Activated CD8-positive, alpha-beta T cell treated with anti-CD3 and anti-CD28 coated beads, Interleukin-2, amount 10 ng/mL, durations not matched to agents 7 days and 5 days (primary cell): Measurements from ENCODE around the gene MED29. TPM values are rescaled to one million over a fixed set of nuclear protein-coding genes. Genes with fewer than 3 reads are reported as not detected.

Source experiments
- ATAC-seq: fragments of 150-1000 bp; cut with Tn5 transposase; one replicate; pipeline ENCODE4 v1.10.0; 2021; ENCODE audit warnings: moderate library complexity
- CTCF ChIA-PET: fragments of 350-600 bp; sonication (Branson Sonifier 250); formaldehyde crosslinking; loops from one replicate; lab custom pipeline; 2021; ENCODE audit warnings: antibody characterized with exemption; lab: Charles Lee
- POLR2A ChIA-PET: fragments of 350-600 bp; sonication (Branson Sonifier 250); formaldehyde crosslinking; loops from one replicate; lab custom pipeline; 2021; ENCODE audit warnings: antibody characterized with exemption; lab: Charles Lee
- DNase-seq: peaks from one replicate; pipeline ENCODE4 v3.0.0-alpha.2; 2020
- H3K27ac Mint-ChIP-seq: one replicate; pipeline ENCODE4 v1.8.0; 2021; ENCODE audit warnings: mild to moderate bottlenecking, mixed read lengths
- H3K27me3 Mint-ChIP-seq: one replicate; pipeline ENCODE4 v1.8.0; 2021; ENCODE audit warnings: low read depth, mixed read lengths
- H3K36me3 Mint-ChIP-seq: one replicate; pipeline ENCODE4 v1.8.0; 2021; ENCODE audit warnings: low read depth, mixed read lengths
- H3K4me1 Mint-ChIP-seq: one replicate; pipeline ENCODE4 v1.8.0; 2021; ENCODE audit warnings: low read depth, mixed read lengths
- H3K4me3 Mint-ChIP-seq: one replicate; pipeline ENCODE4 v1.8.0; 2021; ENCODE audit warnings: mild to moderate bottlenecking, mixed read lengths
- H3K9me3 Mint-ChIP-seq: one replicate; pipeline ENCODE4 v1.8.0; 2022; ENCODE audit warnings: mixed read lengths; ENCODE audit not compliant: insufficient read depth
- total RNA-seq, 2 experiments: library from RNA; stranded (reverse); gene quantifications; one replicate each; pipeline ENCODE4 v1.2.3, GENCODE V29; 2021

Gene MED29
- total RNA-seq, 2 experiments from 2014 or later = 32.6 to 39.3 TPM

DNA sequence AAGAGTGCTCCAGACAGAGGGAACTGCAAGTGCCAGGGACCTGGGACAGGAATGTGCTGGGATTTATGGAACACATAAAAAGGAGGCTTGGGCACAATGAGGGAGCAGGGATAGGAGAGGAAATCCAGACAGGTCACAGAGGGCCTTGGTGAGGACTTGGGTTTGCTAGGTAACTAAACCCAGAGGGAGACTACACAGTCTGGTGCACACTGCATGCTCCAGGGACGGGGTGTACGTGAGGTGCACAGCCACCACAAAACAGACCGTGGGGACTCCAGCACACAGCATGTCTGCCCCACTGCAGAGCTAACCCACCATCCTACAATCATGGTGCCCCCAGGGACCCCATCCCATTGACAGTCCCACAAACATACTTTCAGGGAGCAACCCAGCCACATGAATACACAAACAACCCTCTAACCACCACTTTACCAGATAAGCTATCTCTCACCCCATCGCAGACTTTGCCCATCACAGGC is 9.9 kb downstream of the MED29 start:
- ATAC-seq (peak; percentile 22), DNase-seq (no peak)
- Mint-ChIP-seq H3K4me1 (peaks cover 88% of the 10 kb centered on the region), H3K27ac (peak overlapping the region; percentile 90), H3K36me3 (peaks cover 12% of the 10 kb centered on the region), H3K4me3 (peak overlapping the region; percentile 75), H3K9me3 (no peaks in the 10 kb centered on the region), H3K27me3 (no peaks in the 10 kb centered on the region)
- POLR2A ChIA-PET = interaction anchor here (1.0 to 6.4 kb wide), 6 partner anchors 7 to 66 kb away, joined by 5 to 100 read pairs (median 16); partner anchors contain the start of genes GMFG, MED29, PAF1 and PLEKHG2
- CTCF ChIA-PET = interaction anchor here (0.7 to 3.9 kb wide), 8 partner anchors 10 to 349 kb away, joined by 3 to 64 read pairs (median 3); partner anchors contain the start of genes MED29, PAF1, PLEKHG2 and RPS16

DNA sequence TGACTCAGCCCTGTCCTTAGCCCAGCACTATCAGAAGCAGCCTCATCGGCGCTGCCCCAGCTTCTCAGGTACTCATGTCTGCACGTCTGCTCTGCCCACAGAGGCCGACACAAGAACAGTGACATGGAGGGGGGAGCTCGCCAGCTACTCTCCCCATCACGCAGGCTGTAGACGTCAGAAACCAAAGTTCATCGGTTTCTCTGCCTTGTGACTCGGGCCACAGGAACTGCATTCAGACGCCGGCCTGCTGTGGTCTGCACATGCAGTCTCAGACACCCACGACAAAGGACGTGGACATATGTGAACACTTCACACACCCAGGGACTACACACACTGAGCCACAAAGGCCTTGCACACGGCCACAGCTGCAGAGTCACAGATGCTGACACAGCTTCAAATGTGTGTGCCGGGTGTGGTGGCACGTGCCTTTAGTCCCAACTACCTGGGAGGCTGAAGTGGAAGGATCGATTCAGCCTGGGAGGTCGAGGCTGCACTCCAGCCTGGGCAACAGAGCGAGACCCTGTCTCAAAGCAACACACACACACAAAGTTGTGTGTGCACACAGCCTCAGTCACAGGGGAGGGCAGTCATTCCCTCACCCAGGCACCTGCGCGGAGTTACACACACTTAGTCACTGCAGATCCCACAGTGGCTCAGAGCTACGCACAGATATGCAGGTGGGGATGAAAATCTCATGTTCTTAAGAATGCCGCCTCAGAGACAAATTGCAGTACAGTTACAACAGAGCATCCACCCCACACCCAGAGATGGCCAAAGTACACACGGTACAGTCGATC is 10.6 kb downstream of the MED29 start:
- Mint-ChIP-seq H3K9me3 (no peaks in the 10 kb centered on the region), H3K27me3 (no peaks in the 10 kb centered on the region), H3K4me3 (peak overlapping the region; percentile 75), H3K27ac (peak overlapping the region; percentile 90), H3K36me3 (peaks cover 12% of the 10 kb centered on the region), H3K4me1 (peaks cover 90% of the 10 kb centered on the region)
- peak; percentile 57 for ATAC-seq
- ChIA-PET POLR2A (interaction anchor here (1.0 to 6.4 kb wide), 7 partner anchors 10 to 104 kb away, joined by 3 to 93 read pairs (median 11); partner anchors contain the start of genes GMFG, MED29, PAF1 and PLEKHG2), CTCF (interaction anchor here (0.7 to 3.9 kb wide), 7 partner anchors 10 to 349 kb away, joined by 3 to 64 read pairs (median 3); partner anchors contain the start of genes MED29, PAF1, PLEKHG2 and RPS16)
- DNase-seq = peak; percentile 89

DNA sequence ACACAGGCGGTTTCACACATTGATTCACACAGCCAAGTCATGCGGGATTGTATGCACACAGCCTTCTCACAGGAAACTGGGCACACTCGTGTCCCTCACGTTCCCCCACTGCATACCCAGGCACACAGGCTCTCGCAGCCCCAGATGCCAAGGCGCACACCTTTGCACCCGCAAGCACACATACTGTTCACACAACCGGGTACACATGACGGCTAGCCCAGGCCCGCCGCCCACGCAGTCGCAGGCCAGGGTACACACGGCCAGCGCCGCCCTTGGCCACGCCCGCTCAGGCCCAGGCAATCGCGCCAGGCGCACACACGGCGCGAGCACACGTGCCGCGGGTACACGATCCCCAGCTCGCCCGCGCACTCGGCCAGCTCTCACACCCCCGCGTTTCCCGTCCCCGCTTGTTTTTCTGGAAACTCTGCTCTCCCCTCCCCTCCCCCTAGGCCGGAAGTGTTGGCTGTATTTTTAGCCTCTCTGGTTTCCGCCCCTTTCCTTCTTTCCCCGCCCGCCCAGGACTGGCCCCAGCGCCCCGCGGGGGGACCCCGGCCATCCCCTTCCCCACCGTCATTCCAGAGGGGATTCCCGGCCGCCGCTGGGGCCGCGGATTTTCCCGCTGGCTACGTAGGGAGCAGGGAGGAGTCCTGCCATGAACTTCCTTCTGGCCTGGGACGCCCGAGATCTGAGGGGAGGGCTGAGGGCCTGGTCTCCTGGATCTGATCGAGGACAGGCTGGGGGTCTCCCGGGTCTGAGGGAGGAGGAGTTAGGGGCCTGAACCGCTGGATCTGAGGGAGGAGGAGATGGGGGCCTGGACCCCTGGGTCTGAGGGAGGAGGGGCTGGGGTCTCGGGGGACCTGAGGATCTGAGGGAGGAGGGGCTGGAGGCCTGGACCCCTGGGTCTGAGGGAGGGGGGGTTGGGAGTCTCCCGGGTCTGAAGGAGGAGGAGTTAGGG is 11.4 kb downstream of the MED29 start:
- Mint-ChIP-seq H3K4me1 (peaks cover 82% of the 10 kb centered on the region), H3K9me3 (no peaks in the 10 kb centered on the region), H3K27me3 (no peaks in the 10 kb centered on the region), H3K4me3 (peak overlapping the region; percentile 75), H3K36me3 (peaks cover 18% of the 10 kb centered on the region), H3K27ac (peak overlapping the region; percentile 90)
- CTCF ChIA-PET = interaction anchor here (1.5 to 3.9 kb wide), 3 partner anchors 9 to 350 kb away, joined by 3 to 64 read pairs (median 8); partner anchors contain the start of genes MED29, PAF1 and PLEKHG2
- POLR2A ChIA-PET = interaction anchor here (0.9 to 6.4 kb wide), 10 partner anchors 9 to 105 kb away, joined by 3 to 93 read pairs (median 11); partner anchors contain the start of genes GMFG, MED29, PAF1 and PLEKHG2
- ATAC-seq = peak; percentile 4
- peak; percentile 91 for DNase-seq

DNA sequence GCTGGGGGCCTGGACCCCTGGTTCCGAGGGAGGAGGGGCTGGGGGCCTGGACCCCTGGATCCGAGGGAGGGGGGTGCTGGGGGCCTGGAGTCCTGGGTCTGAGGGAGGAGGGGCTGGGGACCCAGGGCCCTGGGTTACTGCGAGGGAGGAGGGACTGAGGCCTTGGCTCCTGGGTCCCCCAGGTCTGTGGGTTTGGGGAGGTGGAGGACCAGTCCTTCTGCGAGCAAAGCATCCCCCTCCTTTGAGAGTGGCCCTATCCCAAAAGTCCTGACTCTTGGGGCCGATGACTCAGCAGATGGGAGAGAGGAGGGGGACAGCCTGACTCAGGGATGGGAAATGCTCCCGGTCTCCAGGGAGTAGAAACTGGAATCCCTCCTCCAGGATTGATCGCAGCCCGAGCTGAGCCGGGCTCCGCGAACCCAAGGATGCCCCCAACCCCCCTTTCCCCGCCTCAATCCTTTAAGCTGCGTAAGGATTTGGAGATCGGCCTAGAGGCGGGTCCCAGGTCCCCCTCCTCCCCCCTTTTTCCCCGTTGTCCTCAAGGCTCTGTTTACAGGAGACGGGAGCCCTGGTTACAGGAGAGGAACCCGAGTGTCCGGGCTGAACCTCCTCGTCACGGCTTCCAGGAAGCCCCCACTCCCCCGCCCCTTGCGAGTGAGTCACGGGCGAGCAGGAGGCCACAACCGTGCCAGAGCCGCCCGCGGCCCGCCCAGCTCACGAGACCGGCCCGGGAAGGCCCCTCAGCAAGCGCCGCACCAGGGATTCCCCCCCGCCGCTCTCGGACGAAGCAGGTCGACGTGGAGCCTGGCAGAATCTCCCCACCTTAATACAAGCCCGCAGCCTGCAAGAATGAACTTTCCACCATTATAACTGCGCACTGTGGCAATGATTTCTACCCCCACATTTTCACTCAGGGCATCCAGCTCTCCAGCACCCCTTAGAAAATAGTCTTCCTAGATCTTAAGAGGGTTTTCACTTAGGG is 12.4 kb downstream of the MED29 start:
- peak; percentile 28 for ATAC-seq
- peaks cover 28% of the 10 kb centered on the region for H3K36me3 Mint-ChIP-seq
- peak; percentile 93 for DNase-seq
- H3K27me3 Mint-ChIP-seq = no peaks in the 10 kb centered on the region
- peak overlapping the region; percentile 90 for H3K27ac Mint-ChIP-seq
- H3K4me1 Mint-ChIP-seq = peaks cover 72% of the 10 kb centered on the region
- ChIA-PET CTCF (interaction anchor here (1.2 to 3.9 kb wide), 2 partner anchors 8 kb away, joined by 6 to 64 read pairs; partner anchors contain the start of gene PLEKHG2), POLR2A (interaction anchor here (0.6 to 4.0 kb wide), 9 partner anchors 8 to 106 kb away, joined by 3 to 32 read pairs (median 4); partner anchors contain the start of genes GMFG, MED29, PAF1 and PLEKHG2)
- peak overlapping the region; percentile 75 for H3K4me3 Mint-ChIP-seq
- H3K9me3 Mint-ChIP-seq = no peaks in the 10 kb centered on the region

DNA sequence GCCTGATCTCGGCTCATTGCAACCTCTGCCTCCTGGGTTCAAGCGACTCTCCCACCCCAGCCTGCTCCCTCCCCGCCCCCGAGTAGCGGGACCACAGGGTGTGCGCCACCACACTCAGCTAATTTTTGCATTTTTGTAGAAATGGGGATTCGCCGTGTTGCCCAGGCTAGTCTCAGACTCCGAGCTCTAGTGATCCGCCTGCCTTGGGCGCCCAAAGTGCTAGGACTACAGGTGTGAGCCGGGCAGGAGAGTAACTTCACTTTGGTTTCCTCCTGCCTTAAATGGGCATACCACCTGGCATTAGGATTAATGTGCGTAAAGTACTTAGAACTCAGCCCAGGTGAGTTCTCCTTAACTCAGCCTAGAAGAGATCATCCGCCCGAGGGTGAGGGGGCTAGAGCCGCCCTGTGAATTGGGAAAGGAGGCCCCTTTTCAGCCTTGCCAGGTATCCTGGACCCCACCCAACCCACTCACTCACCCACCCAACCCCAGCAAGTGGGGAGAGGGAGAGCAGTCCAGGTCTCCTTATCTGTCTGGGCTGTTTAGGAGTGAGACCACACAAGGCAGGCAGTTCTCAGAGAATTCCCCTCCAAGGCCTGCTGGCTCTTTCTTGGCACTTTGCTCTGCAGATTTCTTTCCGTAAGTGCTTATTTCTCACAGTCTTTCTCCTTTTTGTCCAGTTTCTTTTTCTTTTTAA is 14.2 kb downstream of the MED29 start:
- H3K4me1 Mint-ChIP-seq = peaks cover 59% of the 10 kb centered on the region
- H3K27me3 Mint-ChIP-seq = no peaks in the 10 kb centered on the region
- DNase-seq (no peak), ATAC-seq (no peak)
- ChIA-PET POLR2A (interaction anchor here (0.5 to 4.0 kb wide), 3 partner anchors 29 to 541 kb away, joined by 3 to 32 read pairs (median 3); partner anchors contain the start of genes RPS16 and SAMD4B), CTCF (interaction anchor here (4.6 kb wide), 1 partner anchor 8 kb away, joined by 50 read pairs; no protein-coding TSS in a partner anchor)
- H3K4me3 Mint-ChIP-seq = peak overlapping the region; percentile 25
- H3K27ac Mint-ChIP-seq = no peak overlapping the region
- no peaks in the 10 kb centered on the region for H3K9me3 Mint-ChIP-seq
- peaks cover 25% of the 10 kb centered on the region for H3K36me3 Mint-ChIP-seq

DNA sequence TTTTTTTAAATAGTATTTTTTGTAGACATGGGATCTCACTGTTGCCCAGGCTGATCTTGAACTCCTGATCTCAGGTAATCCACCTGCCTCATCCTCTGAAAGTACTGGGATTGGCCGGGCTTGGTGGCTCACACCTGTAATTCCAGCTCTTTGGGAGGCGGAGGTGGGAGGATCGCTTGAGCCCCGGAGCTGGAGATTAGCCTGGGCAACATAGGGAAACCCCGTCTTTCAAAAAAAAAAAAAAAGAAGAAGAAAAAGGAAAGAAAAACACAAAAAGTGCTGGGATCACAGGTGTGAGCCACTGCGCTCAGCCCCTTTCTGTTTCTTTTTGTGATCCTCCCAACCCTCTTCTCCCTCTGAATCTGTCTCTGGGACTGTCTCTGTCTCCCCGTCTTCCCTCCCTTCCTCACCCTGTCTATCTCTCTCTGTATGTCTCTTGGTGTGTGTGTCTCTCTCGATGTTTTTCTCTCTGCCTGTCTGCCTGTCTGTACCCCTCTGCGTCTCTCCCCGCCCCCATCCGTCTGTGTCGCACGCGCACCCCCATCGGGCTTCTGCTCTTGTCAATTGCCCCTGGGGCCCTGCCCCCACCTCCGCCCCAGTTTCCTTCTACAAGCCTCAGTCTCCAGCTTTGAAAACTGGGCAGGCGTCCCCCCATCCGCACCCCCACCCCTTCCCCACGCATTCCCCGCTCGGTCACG is 14.9 kb downstream of the MED29 start:
- peaks cover 60% of the 10 kb centered on the region for H3K4me1 Mint-ChIP-seq

DNA sequence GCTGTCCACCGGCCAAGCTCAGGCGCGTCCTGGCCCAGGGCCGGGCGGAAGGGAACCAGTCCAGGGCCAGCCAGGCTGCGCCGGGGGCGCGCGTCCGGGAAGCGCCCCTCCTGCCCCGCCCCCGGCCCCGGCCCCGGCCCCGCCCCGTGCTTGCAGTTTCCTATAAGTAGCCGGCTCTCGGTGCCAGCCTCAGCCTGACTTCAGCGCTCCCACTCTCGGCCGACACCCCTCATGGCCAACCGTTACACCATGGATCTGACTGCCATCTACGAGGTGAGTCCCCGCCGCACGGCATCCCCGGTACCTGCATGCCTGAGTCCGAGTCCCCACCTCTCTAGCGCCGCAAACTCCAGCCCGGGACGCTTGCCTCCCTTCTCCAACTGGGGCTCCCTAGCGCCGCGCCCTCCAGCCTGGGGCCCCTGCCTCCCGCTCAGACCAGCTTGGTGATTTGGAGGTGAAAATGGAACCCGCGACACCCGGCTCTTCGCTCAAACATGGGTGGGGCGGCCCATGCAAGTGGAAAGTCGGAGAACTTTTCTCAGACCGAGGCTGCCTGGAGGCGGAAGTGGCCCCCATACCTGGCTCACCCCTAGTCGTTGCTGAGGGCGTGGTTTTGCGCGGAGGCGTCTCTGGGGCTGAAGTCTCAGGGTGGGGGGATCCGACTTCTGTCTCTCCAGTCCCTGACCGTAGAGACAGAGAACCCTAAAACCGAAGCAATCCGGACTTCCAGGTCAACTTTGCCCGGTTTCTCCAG is 15.7 kb downstream of the MED29 start, which contains the start of gene ZFP36:
TSS of gene ZFP36 (plus strand) at position 192 of the 754 bp plus-strand sequence. CDS start at position 250, 58 bp downstream.
- Mint-ChIP-seq H3K36me3 (peaks cover 36% of the 10 kb centered on the region), H3K9me3 (no peaks in the 10 kb centered on the region), H3K27me3 (no peaks in the 10 kb centered on the region), H3K4me1 (peaks cover 60% of the 10 kb centered on the region), H3K27ac (peak within 1 kb of the TSS; percentile 99), H3K4me3 (peak within 1 kb of the TSS; percentile 97)
- ATAC-seq (peak; percentile 41), DNase-seq (peak; percentile 90)
- CTCF ChIA-PET = interaction anchor here (0.8 to 4.6 kb wide), 4 partner anchors 9 to 29 kb away, joined by 3 to 50 read pairs (median 4); partner anchors contain the start of genes MED29, PAF1 and RPS16
- POLR2A ChIA-PET = interaction anchor here (1.1 to 4.1 kb wide), 9 partner anchors 8 to 132 kb away, joined by 3 to 100 read pairs (median 6); partner anchors contain the start of genes EID2, GMFG, MED29 and PAF1

More for the DNA sequence above, 14.9 kb downstream of the MED29 start:
- Mint-ChIP-seq H3K27ac (peak overlapping the region; percentile 84), H3K27me3 (no peaks in the 10 kb centered on the region), H3K36me3 (peaks cover 30% of the 10 kb centered on the region), H3K4me3 (peak overlapping the region; percentile 74), H3K9me3 (no peaks in the 10 kb centered on the region)
- ChIA-PET POLR2A (interaction anchor here (1.1 to 4.1 kb wide), 7 partner anchors 8 to 133 kb away, joined by 3 to 100 read pairs (median 6); partner anchors contain the start of genes EID2, GMFG, MED29 and PAF1), CTCF (interaction anchor here (0.5 to 4.6 kb wide), 4 partner anchors 9 to 145 kb away, joined by 3 to 50 read pairs (median 4); partner anchors contain the start of genes MED29 and PAF1)
- ATAC-seq (peak; percentile 4), DNase-seq (peak; percentile 92)

DNA sequence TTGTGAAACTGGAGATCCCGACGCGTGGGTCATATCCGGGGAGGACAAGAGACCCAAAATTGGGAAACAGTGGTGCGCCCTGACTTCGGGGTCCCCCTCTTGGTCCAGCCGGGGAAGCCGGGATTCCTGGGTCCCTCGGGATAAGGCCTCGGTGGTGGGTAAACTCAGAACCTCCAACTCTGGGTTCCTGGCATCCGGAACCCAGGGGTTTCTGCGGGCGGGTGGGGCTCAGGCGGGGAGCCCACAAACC is 16.2 kb downstream of the MED29 start:
- DNase-seq (no peak), ATAC-seq (no peak)
- H3K4me3 Mint-ChIP-seq = peak overlapping the region; percentile 97
- peaks cover 39% of the 10 kb centered on the region for H3K36me3 Mint-ChIP-seq
- ChIA-PET POLR2A (interaction anchor here (0.9 to 4.1 kb wide), 7 partner anchors 9 to 132 kb away, joined by 3 to 100 read pairs (median 7); partner anchors contain the start of genes EID2, MED29, PAF1 and RPS16), CTCF (interaction anchor here (1.3 to 4.6 kb wide), 3 partner anchors 10 to 28 kb away, joined by 4 to 50 read pairs (median 5); partner anchors contain the start of genes MED29, PAF1 and RPS16)
- no peaks in the 10 kb centered on the region for H3K27me3 Mint-ChIP-seq
- H3K4me1 Mint-ChIP-seq = peaks cover 55% of the 10 kb centered on the region
- peak overlapping the region; percentile 99 for H3K27ac Mint-ChIP-seq
- H3K9me3 Mint-ChIP-seq = no peaks in the 10 kb centered on the region
